Activated T-cell treated with anti-CD3 and anti-CD28 coated beads, Interleukin-2, amount 50 U/mL, for 4 hours (primary cell): ENCODE measurements around the gene RELN. TPM values are rescaled to one million over a fixed set of nuclear protein-coding genes. Genes with fewer than 3 reads are reported as not detected.

ENCODE experiments used
- ATAC-seq, 2 donors: fragments of 200-7000 bp; cut with Tn5 transposase; one replicate each; pipeline ENCODE4 v1.10.0; 2021
- DNase-seq: peaks from one replicate; pipeline ENCODE4 v3.0.0-alpha.2; 2020
- H3K27me3 Mint-ChIP-seq: one replicate; pipeline ENCODE4 v1.8.0; 2021; ENCODE audit warnings: low read depth, mixed read lengths
- H3K36me3 Mint-ChIP-seq: one replicate; pipeline ENCODE4 v1.8.0; 2022; ENCODE audit warnings: mixed read lengths; ENCODE audit not compliant: insufficient read depth
- H3K4me1 Mint-ChIP-seq: one replicate; pipeline ENCODE4 v1.8.0; 2021; ENCODE audit warnings: low read depth, mixed read lengths
- H3K4me3 Mint-ChIP-seq: one replicate; pipeline ENCODE4 v1.8.0; 2021; ENCODE audit warnings: mild to moderate bottlenecking, moderate library complexity, mixed read lengths
- H3K9me3 Mint-ChIP-seq: one replicate; pipeline ENCODE4 v1.8.0; 2021; ENCODE audit warnings: mixed read lengths
- total RNA-seq, 3 donors: library from RNA; stranded (reverse); gene quantifications; one replicate each; pipeline ENCODE4 v1.2.1, GENCODE V29; 2021

RELN gene
- total RNA-seq, 3 donors from 2014 or later, result 0.15 to 0.24 (median 0.22) TPM

DNA sequence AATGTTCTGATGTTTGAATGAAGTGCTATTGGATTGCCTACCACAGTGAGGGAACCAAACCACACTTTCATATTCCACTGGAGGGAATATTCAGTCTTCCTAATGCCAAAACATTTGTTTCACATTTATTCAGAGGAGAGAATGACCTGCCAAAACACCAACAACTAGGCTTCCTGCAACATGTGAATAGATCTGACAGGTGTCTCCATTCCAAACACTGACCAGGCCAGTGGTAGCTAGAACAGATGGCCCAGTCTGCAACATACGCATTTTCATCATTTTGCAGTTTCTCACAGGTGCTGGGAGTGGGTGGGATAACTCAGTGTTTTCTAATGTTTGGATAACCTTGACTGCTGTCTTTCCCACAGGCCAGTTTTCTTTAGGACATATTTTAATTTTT lies 110.0 kb downstream of the RELN start:
- DNase-seq (no peak), ATAC-seq (no peak)
- no peaks in the 10 kb centered on the region for H3K36me3 Mint-ChIP-seq
- H3K9me3 Mint-ChIP-seq, result no peaks in the 10 kb centered on the region
- H3K4me1 Mint-ChIP-seq, result no peaks in the 10 kb centered on the region
- H3K27me3 Mint-ChIP-seq, result peaks cover 6% of the 10 kb centered on the region
- no peak overlapping the region for H3K4me3 Mint-ChIP-seq

DNA sequence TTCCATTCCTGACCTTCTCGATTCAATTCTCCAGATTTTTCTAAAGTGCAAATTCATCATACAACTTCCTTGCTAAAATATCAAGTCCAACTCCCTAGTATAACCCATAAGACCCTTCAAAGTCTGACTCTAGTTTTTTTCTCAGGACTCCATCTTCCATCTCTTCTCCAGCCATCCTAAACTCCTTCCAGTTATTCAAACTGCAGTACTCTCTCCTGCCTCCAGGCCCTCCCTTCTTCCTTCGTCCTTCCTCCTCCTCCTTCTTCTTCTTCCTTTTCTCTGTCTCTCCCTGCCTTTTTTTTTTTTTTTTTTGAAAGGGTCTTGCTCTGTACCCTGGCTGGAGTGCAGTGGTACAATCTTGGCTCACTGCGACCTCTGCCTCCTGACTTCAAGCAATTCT lies 111.9 kb downstream of the RELN start:
- H3K9me3 Mint-ChIP-seq, result no peaks in the 10 kb centered on the region
- DNase-seq (no peak), ATAC-seq (no peak)
- peaks cover 6% of the 10 kb centered on the region for H3K27me3 Mint-ChIP-seq
- no peaks in the 10 kb centered on the region for H3K4me1 Mint-ChIP-seq
- no peak overlapping the region for H3K4me3 Mint-ChIP-seq
- H3K36me3 Mint-ChIP-seq, result no peaks in the 10 kb centered on the region

DNA sequence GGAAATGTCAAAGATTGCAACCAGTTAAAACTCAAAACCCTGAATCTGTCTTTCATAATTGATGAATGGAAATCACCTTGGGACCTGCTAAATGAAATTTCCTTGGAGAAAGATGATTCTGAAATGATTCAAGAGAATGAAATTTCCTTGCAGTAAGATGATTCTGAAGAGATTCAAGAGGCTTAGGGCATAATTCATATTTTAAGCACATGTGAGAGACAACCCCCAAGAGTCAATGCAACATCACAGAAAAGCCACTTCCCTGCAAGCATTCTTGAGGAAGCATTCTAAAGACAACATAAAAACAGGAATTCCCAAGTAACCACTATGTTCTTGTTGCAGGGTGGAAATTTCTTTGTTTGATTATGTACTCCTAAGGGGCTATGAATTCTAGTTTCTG lies 113.7 kb downstream of the RELN start:
- Mint-ChIP-seq H3K27me3 (peaks cover 2% of the 10 kb centered on the region), H3K4me3 (no peak overlapping the region), H3K4me1 (no peaks in the 10 kb centered on the region), H3K9me3 (no peaks in the 10 kb centered on the region), H3K36me3 (no peaks in the 10 kb centered on the region)
- ATAC-seq, result no peak
- no peak for DNase-seq

DNA sequence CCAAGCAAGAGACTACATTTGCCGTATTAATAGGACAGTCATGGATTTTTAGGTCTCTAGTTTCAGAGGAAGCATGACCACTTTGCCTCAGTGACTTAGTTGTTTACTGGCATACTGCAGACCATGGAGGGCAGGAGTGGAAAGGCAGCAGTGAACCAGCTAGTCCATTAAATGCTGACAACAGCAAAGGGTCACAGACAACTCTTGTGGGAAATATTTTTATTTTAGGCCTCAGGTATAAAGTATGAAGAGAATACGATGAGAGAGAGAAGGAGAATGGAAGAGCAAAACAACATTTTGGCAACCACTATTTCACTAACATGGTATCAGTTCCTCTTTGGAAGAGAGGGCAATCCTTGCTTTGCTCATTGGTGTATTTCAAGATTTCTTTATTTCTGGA lies 118.0 kb downstream of the RELN start:
- Mint-ChIP-seq H3K9me3 (no peaks in the 10 kb centered on the region), H3K36me3 (no peaks in the 10 kb centered on the region), H3K4me3 (no peak overlapping the region), H3K4me1 (no peaks in the 10 kb centered on the region), H3K27me3 (no peaks in the 10 kb centered on the region)
- DNase-seq (no peak), ATAC-seq (no peak)

DNA sequence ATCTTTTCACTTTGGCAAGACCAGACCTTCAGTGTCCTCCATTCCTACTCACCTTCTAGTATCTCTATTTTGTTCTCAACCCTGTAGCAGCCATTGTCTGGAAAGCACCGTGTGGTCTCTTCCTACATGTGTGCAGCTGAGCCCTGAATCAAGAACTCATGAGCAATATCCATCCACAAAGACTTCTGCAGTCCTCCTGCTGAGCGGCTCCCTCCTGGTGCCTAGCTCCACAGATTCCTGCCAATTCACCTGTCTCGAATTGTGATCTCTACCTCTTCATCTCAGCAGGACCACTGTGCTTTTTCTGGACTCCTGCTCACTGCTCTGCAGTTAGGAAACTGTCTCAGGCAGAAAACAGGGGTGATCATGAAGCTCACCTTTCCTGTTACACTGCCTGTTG lies 118.8 kb downstream of the RELN start:
- ATAC-seq, result no peak
- Mint-ChIP-seq H3K9me3 (no peaks in the 10 kb centered on the region), H3K4me3 (no peak overlapping the region), H3K4me1 (no peaks in the 10 kb centered on the region), H3K27me3 (no peaks in the 10 kb centered on the region), H3K36me3 (no peaks in the 10 kb centered on the region)
- no peak for DNase-seq

DNA sequence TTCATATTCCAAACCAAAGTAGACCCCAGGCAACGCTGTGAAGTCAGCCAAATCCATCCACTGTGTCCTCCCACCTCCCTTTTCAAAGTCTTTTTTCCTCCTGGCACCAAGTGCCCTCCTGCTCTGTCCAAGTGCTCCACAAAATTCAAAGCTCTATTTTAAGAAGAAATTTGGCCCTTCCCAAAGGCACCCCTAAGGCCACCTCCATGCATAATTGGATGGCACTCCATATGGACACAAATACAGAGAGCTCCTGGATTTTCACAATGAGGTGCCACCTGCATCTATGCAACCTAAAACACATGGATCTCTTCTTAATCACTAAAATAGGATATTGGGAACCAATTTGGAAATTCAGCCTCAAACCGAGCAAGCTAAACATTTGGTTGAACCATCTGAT lies 121.6 kb downstream of the RELN start:
- no peaks in the 10 kb centered on the region for H3K27me3 Mint-ChIP-seq
- no peaks in the 10 kb centered on the region for H3K36me3 Mint-ChIP-seq
- H3K4me1 Mint-ChIP-seq, result no peaks in the 10 kb centered on the region
- H3K4me3 Mint-ChIP-seq, result no peak overlapping the region
- DNase-seq, result no peak
- no peak for ATAC-seq
- H3K9me3 Mint-ChIP-seq, result no peaks in the 10 kb centered on the region

DNA sequence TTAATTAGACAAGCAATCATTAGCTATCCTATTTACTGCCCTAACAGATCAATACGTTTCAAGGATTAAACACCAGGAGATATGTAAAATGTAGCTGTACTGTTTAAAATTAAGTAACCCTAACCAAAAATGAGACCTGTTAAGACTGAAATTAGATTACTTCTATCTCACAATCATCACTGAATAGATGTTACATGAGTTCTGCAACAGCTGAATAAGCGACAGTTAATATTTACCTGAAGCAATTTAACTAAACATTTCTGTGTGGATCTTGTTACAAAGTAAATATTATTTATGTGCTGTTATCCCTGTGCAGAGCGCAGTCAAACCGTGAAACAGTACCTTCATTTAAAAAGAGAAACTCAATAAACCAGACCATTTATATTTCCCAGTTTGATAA lies 122.5 kb downstream of the RELN start:
- no peaks in the 10 kb centered on the region for H3K27me3 Mint-ChIP-seq
- no peaks in the 10 kb centered on the region for H3K36me3 Mint-ChIP-seq
- no peak for ATAC-seq
- no peaks in the 10 kb centered on the region for H3K4me1 Mint-ChIP-seq
- no peaks in the 10 kb centered on the region for H3K9me3 Mint-ChIP-seq
- no peak overlapping the region for H3K4me3 Mint-ChIP-seq
- DNase-seq, result no peak

DNA sequence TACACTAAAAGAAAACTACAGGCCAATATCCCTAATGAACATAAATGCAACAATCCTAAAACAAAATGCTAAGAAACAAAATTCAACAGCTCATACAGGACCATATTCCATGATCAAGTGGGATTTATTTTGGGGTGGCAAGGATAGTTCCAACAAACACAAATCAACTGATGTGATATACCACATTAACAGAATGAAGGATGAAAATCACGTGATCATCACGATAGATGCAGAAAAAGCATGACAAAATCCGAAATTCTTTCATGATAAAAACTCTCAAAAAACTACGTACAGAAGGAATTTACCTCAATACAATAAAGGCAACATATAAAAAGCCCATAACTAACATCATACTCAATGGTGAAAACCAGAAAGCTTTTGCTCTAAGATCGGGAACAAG lies 124.0 kb downstream of the RELN start:
- no peaks in the 10 kb centered on the region for H3K27me3 Mint-ChIP-seq
- H3K4me1 Mint-ChIP-seq, result no peaks in the 10 kb centered on the region
- no peak for DNase-seq
- no peaks in the 10 kb centered on the region for H3K36me3 Mint-ChIP-seq
- no peak for ATAC-seq
- no peak overlapping the region for H3K4me3 Mint-ChIP-seq
- H3K9me3 Mint-ChIP-seq, result no peaks in the 10 kb centered on the region

DNA sequence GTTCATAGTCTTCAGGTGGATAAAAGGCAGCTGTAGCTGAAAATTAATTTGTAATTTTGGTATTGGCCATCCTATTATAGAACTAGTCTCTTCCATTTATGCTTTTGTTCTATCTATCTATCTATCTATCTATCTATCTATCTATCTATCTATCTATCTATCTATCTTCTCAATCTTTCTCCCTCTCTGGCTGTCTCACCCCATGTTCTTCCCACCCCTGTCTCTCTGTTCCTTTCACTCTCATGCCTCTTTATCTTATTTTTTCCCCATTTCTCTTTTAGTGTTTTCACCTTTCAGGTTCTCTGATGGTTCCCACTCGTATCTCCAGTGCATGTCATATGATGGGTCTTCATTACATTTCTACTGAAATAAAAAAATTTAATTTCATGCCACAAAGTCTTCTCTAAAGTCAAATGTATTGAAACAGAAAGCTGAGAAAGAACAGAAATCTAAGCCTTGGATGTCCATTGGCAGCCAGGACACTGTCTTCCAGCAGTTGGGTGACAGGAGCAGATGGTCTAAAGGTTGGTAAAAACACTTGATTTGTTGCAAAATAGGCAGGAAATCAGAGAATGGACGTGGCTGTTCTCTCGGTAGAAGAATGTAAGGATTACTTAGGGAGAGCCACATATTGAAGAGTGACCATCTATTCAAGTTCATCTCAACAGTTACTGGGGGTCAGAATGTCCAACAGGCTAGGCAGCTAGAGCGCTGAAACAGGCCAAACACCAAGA lies 127.0 kb downstream of the RELN start:
- H3K36me3 Mint-ChIP-seq, result no peaks in the 10 kb centered on the region
- H3K4me3 Mint-ChIP-seq, result no peak overlapping the region
- H3K27me3 Mint-ChIP-seq, result no peaks in the 10 kb centered on the region
- no peak for DNase-seq
- no peaks in the 10 kb centered on the region for H3K9me3 Mint-ChIP-seq
- ATAC-seq, result no peak
- H3K4me1 Mint-ChIP-seq, result no peaks in the 10 kb centered on the region

DNA sequence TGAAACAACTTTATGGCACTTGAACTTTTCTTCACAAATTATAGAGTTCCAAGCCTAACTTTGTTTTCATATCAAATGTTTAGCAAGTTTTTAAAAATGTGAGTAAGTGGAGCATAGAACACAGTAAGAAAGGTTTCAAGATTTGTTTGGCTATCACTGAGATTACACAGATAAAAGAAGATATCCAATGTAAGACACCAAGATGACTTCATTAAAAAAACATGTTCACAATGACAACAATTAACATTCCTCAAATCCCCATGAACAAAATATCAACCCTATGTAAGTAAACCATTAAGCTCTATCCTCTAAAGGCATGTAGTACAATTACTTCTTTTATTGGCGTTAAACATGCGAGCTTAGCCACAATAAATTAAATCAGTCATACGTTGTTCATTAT lies 129.7 kb downstream of the RELN start:
- ATAC-seq, result no peak
- no peaks in the 10 kb centered on the region for H3K4me1 Mint-ChIP-seq
- no peaks in the 10 kb centered on the region for H3K36me3 Mint-ChIP-seq
- DNase-seq, result no peak
- H3K27me3 Mint-ChIP-seq, result no peaks in the 10 kb centered on the region
- H3K4me3 Mint-ChIP-seq, result no peak overlapping the region
- no peaks in the 10 kb centered on the region for H3K9me3 Mint-ChIP-seq

DNA sequence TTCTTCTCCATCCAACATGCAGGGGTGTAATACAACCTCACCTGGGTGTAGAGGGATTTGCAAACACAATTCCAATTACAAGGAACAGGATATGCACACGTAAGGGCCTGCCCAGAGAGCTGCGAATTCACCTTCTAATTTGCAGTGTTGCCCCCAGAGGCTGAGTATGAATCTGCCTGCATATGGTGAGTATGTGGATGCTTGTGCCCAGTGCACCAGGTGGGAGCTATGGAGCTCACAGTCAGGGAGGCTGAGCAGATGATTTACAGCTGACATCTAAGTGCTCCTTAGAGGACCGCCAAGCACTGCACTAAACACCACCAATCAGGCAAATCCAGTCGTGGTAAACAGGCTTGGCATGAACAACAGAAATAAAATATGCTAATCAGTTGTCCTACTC lies 132.0 kb downstream of the RELN start:
- ATAC-seq (no peak), DNase-seq (no peak)
- Mint-ChIP-seq H3K27me3 (no peaks in the 10 kb centered on the region), H3K4me3 (no peak overlapping the region), H3K4me1 (no peaks in the 10 kb centered on the region), H3K9me3 (no peaks in the 10 kb centered on the region), H3K36me3 (no peaks in the 10 kb centered on the region)

DNA sequence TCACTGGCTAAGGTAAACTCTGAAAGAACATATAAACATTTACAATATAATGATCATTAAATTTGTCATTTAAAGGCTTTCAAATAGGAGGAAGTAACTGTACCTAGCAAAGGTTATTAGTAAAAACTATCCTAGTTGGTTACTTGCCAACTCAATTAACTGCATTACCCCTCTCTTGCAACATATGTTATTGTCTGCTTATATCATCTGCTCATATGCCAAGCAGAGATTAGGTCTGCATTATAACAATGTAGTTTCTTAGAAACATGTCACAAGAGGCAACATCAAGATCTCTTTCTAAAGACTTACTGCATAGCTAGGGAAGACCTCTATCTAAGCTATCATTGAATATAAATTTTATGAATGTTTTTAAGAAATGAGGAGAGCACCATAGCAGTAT lies 132.5 kb downstream of the RELN start:
- Mint-ChIP-seq H3K4me1 (no peaks in the 10 kb centered on the region), H3K36me3 (no peaks in the 10 kb centered on the region), H3K9me3 (peaks cover 4% of the 10 kb centered on the region), H3K4me3 (no peak overlapping the region), H3K27me3 (no peaks in the 10 kb centered on the region)
- no peak for ATAC-seq
- no peak for DNase-seq

DNA sequence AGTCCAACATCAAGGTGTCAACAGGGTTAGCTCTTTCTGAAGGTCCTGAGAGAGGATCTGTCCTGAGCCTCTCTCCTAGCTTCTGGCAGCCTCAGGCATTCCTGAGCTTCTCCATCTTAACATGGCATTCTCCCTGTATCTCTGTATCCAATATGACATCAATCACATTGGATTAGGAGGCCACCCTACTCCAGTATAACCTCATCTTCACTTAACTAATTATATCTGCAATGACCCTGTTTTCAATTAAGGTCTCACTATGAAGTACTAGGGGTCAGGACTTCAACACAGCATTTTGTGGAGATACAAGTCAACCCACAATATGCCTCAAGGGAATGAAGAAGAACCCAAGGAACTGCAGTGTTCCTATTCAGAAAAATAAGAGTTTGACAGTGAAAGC lies 133.8 kb downstream of the RELN start:
- H3K9me3 Mint-ChIP-seq, result peaks cover 8% of the 10 kb centered on the region
- no peaks in the 10 kb centered on the region for H3K36me3 Mint-ChIP-seq

DNA sequence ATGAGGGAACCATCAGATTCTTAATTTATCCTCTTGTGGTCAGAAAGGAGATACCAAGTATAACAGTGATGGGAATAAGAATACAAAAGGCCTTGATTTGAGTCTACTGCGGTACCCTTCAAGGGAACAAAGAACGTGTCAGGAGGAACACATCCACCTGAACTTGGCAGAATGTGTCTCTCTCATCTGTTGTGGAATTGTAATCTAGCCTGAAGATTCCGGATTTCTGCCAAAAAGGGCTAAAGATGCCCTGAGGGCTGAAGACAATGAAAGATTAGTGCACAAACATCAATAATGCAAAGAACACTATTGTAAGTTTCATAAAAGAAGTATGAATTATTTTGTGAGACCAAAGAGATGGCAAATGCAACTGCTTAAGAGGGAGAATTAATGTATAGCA lies 134.8 kb downstream of the RELN start:
- ATAC-seq (no peak), DNase-seq (no peak)
- H3K4me3 Mint-ChIP-seq, result no peak overlapping the region
- H3K4me1 Mint-ChIP-seq, result no peaks in the 10 kb centered on the region
- H3K27me3 Mint-ChIP-seq, result no peaks in the 10 kb centered on the region
- H3K36me3 Mint-ChIP-seq, result no peaks in the 10 kb centered on the region
- peaks cover 16% of the 10 kb centered on the region for H3K9me3 Mint-ChIP-seq

More for the DNA sequence above, 133.8 kb downstream of the RELN start:
- H3K4me3 Mint-ChIP-seq, result no peak overlapping the region
- no peaks in the 10 kb centered on the region for H3K4me1 Mint-ChIP-seq
- no peak for DNase-seq
- ATAC-seq, result no peak
- H3K27me3 Mint-ChIP-seq, result no peaks in the 10 kb centered on the region

DNA sequence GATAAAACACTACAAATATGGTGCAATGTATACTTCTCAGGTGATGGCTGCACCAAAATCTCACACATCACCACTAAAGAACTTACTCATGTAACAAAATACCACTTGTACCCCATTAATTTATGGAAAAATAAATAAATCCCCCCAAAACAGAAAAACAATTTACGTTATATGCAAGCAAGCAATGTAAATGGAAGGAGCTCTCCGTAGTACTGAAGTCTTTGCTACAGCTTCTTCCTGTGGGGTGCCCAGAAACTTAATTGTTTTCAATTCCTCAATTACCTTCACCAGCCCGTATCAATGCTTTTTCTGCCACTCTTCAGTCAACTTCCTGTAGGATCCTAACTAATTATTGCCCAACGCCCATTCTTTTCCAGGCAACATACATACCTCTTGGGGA lies 138.1 kb downstream of the RELN start:
- DNase-seq (no peak), ATAC-seq (no peak)
- no peaks in the 10 kb centered on the region for H3K27me3 Mint-ChIP-seq
- no peaks in the 10 kb centered on the region for H3K36me3 Mint-ChIP-seq
- H3K4me3 Mint-ChIP-seq, result no peak overlapping the region
- no peaks in the 10 kb centered on the region for H3K4me1 Mint-ChIP-seq
- H3K9me3 Mint-ChIP-seq, result peaks cover 17% of the 10 kb centered on the region
